Effector memory CD8-positive, alpha-beta T cell (primary cell): ENCODE measurements around the gene HSD17B1.
"Not testable (repeated sequence)": the region's sequence is repeated elsewhere in the genome, so short reads cannot be mapped to it uniquely, and the experiment has no call there.

ENCODE experiments used
- ATAC-seq: fragments of 150-1000 bp; cut with Tn5 transposase; replicated peaks from 2 replicates; pipeline ENCODE4 v1.10.0; 2021; ENCODE audit warnings: mild to moderate bottlenecking, moderate library complexity
- DNase-seq, 3 experiments: peaks; one replicate each; pipeline ENCODE4 v3.0.0; 2021
- H3K27ac Mint-ChIP-seq, 2 donors: one replicate each; pipeline ENCODE4 v1.8.0; 2022; ENCODE audit warnings: mild to moderate bottlenecking in 2 of 2, mixed read lengths in 2 of 2, moderate library complexity in 2 of 2
- H3K27me3 Mint-ChIP-seq, 2 donors: one replicate each; pipeline ENCODE4 v1.8.0; 2022; ENCODE audit warnings: mixed read lengths in 2 of 2
- H3K36me3 Mint-ChIP-seq: one replicate; pipeline ENCODE4 v1.8.0; 2022; ENCODE audit warnings: mild to moderate bottlenecking, moderate library complexity, mixed read lengths; ENCODE audit not compliant: insufficient read depth
- H3K4me1 Mint-ChIP-seq, 2 donors: one replicate each; pipeline ENCODE4 v1.8.0; 2022; ENCODE audit warnings: low read depth in 2 of 2, mixed read lengths in 2 of 2
- H3K4me3 Mint-ChIP-seq, 2 donors: one replicate each; pipeline ENCODE4 v1.8.0; 2022; ENCODE audit warnings: mild to moderate bottlenecking in 2 of 2, mixed read lengths in 2 of 2, moderate library complexity in 2 of 2
- H3K9me3 Mint-ChIP-seq, 2 donors: one replicate each; pipeline ENCODE4 v1.8.0; 2022; ENCODE audit warnings: mixed read lengths in 2 of 2
- total RNA-seq, 9 experiments: gene quantifications; one replicate each; lab custom pipeline; 2026; lab: John Stamatoyannopoulos, UW

HSD17B1 gene, protein sequence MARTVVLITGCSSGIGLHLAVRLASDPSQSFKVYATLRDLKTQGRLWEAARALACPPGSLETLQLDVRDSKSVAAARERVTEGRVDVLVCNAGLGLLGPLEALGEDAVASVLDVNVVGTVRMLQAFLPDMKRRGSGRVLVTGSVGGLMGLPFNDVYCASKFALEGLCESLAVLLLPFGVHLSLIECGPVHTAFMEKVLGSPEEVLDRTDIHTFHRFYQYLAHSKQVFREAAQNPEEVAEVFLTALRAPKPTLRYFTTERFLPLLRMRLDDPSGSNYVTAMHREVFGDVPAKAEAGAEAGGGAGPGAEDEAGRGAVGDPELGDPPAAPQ
- total RNA-seq: 0 to 0.84 (median 0.37) reads per million in 9 experiments

DNA sequence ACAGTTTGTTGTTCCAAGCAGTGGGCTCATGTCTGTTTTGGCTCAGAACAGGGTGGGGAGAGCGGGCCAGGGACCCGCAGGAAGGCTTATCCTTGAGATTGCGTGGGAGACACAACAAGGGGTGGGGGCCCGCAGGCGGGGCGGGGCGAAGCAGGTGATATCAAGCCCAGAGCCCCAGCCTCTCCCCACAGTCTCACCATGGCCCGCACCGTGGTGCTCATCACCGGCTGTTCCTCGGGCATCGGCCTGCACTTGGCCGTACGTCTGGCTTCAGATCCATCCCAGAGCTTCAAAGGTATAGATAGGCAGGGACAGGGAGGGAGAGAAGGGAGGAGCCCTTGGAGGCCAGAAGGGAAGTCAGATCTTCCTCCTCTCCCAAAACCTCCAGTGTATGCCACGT is at the start of gene HSD17B1:
Gene HSD17B1, plus strand, starts transcription at position 188 of the 400 bp plus-strand sequence. Its CDS starts 11 bp downstream, at position 199.
- H3K9me3 Mint-ChIP-seq, DNase-seq, H3K36me3 Mint-ChIP-seq, ATAC-seq, H3K27me3 Mint-ChIP-seq: not testable (repeated sequence)
- Mint-ChIP-seq H3K4me3 (peak within 1 kb of the TSS; percentile 89 to 91), H3K27ac (peak within 1 kb of the TSS; percentile 92 to 93), H3K4me1 (peaks cover 26 to 31% of the 10 kb centered on the region in 2 donors)

DNA sequence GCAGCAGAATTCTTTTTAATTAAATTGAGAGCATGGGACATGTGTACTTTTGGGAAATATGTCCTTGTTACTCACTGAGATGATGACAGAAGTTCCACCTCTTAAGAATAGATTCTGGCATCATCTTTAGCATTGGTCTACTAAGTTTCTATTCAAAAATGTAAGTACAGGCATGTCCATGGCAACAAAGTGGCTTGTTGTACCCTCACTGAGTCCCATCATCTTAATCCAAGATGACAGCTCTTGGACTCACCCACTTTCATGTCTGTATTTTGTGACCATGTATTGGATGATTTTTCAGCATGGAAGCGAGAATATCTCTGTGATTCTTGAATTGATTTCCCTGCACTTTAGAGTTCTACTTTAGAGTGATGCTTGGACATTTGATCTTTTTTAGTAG is 49.8 kb upstream of the HSD17B1 start:
- Mint-ChIP-seq H3K4me3 (no peak overlapping the region), H3K9me3 (no peaks in the 10 kb centered on the region), H3K27ac (no peak overlapping the region), H3K27me3 (peaks cover 0 to 1% of the 10 kb centered on the region in 2 donors), H3K4me1 (no peaks in the 10 kb centered on the region), H3K36me3 (peaks cover 16% of the 10 kb centered on the region)
- ATAC-seq (no peak), DNase-seq (no peak)

DNA sequence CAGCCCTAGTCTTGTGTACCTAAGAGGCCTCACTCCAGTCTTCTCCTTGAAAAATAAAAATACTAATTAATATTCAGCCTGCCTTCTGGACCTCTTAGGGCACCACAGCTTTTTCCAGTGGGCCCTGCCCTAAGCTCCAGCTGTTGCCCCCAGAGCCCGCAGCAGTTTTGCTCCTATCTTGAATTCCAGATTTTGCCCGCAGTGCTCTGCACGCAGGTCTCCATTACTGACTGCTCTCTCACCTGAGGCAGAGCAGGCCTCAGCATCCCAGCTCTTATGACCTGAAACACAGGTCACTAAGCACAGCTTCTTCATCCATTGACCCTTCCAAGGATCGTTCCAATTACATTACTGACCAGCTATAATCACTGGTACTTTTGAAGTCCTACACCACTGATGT is 45.1 kb upstream of the HSD17B1 start:
- no peak for ATAC-seq
- peaks cover under 1% of the 10 kb centered on the region for H3K36me3 Mint-ChIP-seq
- H3K27ac Mint-ChIP-seq: no peak overlapping the region
- no peaks in the 10 kb centered on the region for H3K9me3 Mint-ChIP-seq
- no peak overlapping the region for H3K4me3 Mint-ChIP-seq
- peaks cover 37 to 43% of the 10 kb centered on the region in 2 donors for H3K27me3 Mint-ChIP-seq
- DNase-seq: no peak
- H3K4me1 Mint-ChIP-seq: peaks cover 7 to 8% of the 10 kb centered on the region in 2 donors

DNA sequence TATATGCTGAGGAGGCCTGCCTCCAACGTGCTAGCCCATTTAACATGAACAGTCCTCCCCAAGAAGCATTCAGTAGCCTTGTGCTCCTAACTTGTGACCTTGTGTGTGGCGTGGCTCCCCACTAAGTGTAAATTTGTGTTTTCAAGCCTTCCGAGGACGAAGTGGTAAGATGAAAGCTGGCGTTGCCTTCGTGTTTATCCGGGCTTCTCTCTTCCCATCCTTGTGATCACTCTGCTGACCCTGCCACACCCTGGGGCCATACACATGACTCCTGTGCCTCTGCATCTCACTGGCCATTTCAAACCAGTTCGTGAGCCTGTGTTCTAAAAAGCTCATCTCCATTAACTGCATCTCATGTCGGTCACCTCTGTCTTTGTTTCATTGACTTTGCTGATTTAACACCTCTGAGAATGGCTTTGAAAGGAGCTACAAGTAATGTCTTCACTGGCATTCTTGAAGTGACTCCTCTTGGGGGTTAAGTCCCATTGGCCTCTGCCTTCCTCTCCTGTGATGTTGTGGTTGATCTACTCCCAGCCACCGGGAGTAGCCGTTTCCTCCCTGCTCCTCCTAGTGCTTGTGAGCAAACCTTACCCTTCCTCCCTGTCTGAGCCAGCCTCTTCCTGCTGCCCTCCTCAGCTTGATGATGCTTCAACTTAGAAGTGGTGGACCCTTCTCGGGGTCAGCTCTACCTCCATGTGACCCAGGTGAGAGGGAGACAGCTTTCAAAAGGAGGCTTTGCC is 44.1 kb upstream of the HSD17B1 start:
- DNase-seq (no peak), ATAC-seq (no peak)
- no peak overlapping the region for H3K4me3 Mint-ChIP-seq
- no peak overlapping the region for H3K27ac Mint-ChIP-seq
- H3K36me3 Mint-ChIP-seq: no peaks in the 10 kb centered on the region
- H3K4me1 Mint-ChIP-seq: peaks cover 7 to 8% of the 10 kb centered on the region in 2 donors
- H3K27me3 Mint-ChIP-seq: peaks cover 37 to 43% of the 10 kb centered on the region in 2 donors
- H3K9me3 Mint-ChIP-seq: no peaks in the 10 kb centered on the region

DNA sequence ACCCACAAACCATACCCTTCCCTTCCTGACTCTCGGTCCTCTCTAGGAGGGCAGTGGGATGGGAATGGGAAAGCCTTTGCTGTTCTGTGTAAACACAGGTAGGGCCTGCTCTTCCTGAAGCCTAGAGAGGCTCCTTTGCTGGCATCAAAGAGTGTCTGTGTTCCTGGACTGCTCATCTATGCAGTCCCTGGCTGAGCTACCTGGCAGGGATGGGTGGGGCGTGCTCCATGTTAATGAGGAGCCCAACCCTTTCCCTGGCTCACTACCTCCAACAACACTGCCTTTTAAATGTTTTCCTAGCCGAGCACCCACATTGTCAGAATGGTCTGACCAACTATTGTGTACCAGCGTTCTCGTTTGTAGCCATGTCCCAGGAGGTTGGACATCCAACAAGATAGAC is 43.3 kb upstream of the HSD17B1 start:
- peaks cover 7 to 8% of the 10 kb centered on the region in 2 donors for H3K4me1 Mint-ChIP-seq
- peaks cover 37 to 43% of the 10 kb centered on the region in 2 donors for H3K27me3 Mint-ChIP-seq
- H3K4me3 Mint-ChIP-seq: no peak overlapping the region
- no peak overlapping the region for H3K27ac Mint-ChIP-seq
- no peak for DNase-seq
- no peaks in the 10 kb centered on the region for H3K9me3 Mint-ChIP-seq
- ATAC-seq: no peak
- no peaks in the 10 kb centered on the region for H3K36me3 Mint-ChIP-seq

DNA sequence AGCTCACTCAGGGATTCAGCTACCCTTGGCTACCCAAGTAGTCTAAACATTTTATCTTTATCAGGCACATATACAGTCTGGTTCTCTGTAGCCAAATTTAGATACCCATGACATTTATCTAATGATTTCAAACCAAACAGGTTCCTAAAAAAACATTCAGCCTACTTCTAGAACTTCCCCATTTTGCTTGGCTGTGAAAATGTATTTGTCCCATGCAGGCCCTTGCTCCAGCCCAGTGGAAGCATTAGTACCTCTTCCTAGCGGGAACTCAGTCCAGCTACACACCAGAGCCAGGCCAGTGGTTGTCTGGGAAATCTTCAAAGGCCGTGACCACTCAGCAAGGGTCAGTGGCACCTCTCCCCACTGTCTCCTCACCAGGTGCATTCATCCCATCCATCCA is 42.9 kb upstream of the HSD17B1 start:
- no peak overlapping the region for H3K4me3 Mint-ChIP-seq
- H3K36me3 Mint-ChIP-seq: no peaks in the 10 kb centered on the region
- H3K4me1 Mint-ChIP-seq: peaks cover 7 to 8% of the 10 kb centered on the region in 2 donors
- ATAC-seq (no peak), DNase-seq (no peak)
- H3K27ac Mint-ChIP-seq: no peak overlapping the region
- H3K27me3 Mint-ChIP-seq: peaks cover 40 to 43% of the 10 kb centered on the region in 2 donors
- H3K9me3 Mint-ChIP-seq: no peaks in the 10 kb centered on the region

DNA sequence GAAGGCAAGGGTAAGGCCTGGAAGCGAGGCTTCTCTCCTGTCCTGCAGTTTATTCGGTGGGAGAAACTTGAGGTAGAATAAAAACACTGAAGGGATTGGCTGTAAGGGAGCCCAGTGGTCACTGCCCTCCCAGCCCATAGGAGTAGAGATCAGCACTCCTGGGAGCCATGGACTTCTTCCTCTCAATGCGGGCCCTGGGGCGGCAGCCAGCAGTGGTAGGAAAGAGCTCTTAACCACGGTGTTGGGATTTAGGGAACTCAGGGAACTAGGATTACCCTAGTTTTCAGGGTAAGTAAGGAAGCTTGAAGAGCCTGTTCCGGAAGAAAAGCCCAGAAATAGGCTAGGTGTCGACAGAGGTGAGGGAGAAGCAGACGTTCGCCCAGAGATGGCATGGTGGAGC is 40.5 kb upstream of the HSD17B1 start:
- Mint-ChIP-seq H3K4me1 (peaks cover 7 to 8% of the 10 kb centered on the region in 2 donors), H3K27ac (no peak overlapping the region), H3K9me3 (no peaks in the 10 kb centered on the region), H3K36me3 (no peaks in the 10 kb centered on the region), H3K27me3 (peaks cover 43% of the 10 kb centered on the region in 2 donors), H3K4me3 (no peak overlapping the region)
- no peak for ATAC-seq
- DNase-seq: no peak

DNA sequence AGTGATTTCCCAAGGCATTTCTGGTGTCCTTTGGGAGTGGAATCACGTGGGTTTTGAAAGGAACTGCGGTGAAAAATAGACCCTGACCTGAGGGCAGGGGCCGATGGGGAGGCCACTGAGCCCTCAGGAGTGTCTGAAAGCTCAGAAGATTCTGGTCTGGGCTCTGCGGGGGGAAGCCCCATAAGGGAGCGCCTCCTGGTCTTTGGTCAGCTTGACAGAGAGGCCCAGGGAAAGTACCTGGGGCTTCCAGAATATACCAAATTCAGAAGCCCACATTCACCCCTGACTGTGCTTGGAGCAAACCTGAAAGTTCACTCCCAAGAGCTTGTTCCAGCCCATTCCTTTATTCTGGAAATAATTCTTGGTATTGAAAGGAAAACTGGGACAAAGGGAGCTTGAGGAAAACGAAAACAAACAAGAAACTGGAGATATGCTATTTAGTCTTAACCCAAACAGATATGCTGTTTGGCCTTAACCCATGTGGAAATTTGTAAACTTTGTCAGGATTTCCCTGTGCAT is 39.9 kb upstream of the HSD17B1 start:
- Mint-ChIP-seq H3K4me1 (peaks cover 7 to 11% of the 10 kb centered on the region in 2 donors), H3K27me3 (peaks cover 43% of the 10 kb centered on the region in 2 donors), H3K36me3 (no peaks in the 10 kb centered on the region), H3K4me3 (no peak overlapping the region), H3K27ac (no peak overlapping the region), H3K9me3 (no peaks in the 10 kb centered on the region)
- no peak for ATAC-seq
- DNase-seq: no peak

DNA sequence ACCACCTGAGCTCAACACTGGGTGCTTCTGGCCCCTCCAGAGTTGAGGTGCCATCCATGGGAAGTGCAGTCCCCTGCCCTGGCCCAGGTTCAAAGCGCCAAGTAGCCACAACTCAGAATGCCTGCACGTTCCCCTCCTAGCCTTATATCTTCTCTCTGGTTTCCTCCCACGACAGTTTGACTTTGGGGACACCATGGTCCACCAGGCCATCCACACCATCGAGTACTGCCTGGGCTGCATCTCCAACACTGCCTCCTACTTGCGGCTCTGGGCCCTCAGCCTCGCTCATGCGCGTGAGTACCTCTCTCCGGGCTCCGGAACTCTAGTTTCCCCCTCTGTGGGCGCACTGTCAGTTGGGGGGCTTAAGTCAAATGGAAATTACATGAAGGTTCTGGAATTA is 39.0 kb upstream of the HSD17B1 start:
- Mint-ChIP-seq H3K4me3 (no peak overlapping the region), H3K9me3 (no peaks in the 10 kb centered on the region)

DNA sequence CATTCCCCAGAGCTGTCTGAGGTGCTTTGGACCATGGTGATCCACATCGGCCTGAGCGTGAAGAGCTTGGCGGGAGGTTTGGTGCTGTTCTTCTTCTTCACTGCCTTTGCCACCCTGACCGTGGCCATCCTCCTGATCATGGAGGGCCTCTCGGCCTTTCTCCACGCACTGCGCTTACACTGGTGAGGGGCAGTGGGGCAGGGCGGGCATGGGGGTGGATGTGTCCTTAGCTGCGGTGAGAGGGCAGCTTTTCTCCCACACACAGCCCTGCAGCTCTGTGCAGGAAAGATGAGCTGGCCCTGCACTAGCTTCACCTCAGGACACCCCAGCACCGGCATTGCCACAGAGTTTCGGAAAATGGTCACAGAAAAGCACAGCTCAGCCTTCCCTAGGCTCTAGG is 38.4 kb upstream of the HSD17B1 start:
- ATAC-seq: no peak
- no peak for DNase-seq
- Mint-ChIP-seq H3K27me3 (peaks cover 28 to 33% of the 10 kb centered on the region in 2 donors), H3K9me3 (no peaks in the 10 kb centered on the region), H3K4me3 (no peak overlapping the region), H3K4me1 (peaks cover 2 to 3% of the 10 kb centered on the region in 2 donors), H3K36me3 (no peaks in the 10 kb centered on the region), H3K27ac (no peak overlapping the region)

More for the DNA sequence above, 39.0 kb upstream of the HSD17B1 start:
- no peak overlapping the region for H3K27ac Mint-ChIP-seq
- no peak for DNase-seq
- peaks cover 34 to 39% of the 10 kb centered on the region in 2 donors for H3K27me3 Mint-ChIP-seq
- no peaks in the 10 kb centered on the region for H3K36me3 Mint-ChIP-seq
- ATAC-seq: no peak
- peaks cover 7 to 9% of the 10 kb centered on the region in 2 donors for H3K4me1 Mint-ChIP-seq

DNA sequence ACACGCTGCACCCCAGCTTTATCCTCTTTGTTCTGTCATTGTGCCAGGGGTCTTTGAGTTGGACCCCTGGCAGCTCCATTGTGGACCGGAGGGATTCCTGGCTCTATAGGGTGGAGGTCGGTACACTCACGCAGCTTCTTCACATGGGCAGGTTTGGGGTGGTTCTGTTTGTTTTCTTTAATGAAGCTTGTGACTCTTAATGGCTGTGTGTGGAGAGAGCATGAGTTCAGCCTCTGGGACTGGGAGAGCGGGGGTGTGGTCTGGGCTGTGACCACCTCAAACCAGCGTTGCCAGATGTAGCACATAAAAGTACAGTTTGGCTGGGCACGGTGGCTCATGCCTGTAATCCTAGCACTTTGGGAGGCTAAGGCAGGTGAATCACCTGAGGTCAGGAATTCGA is 37.9 kb upstream of the HSD17B1 start:
- H3K9me3 Mint-ChIP-seq: no peaks in the 10 kb centered on the region
- DNase-seq: no peak
- peaks cover 0 to 3% of the 10 kb centered on the region in 2 donors for H3K4me1 Mint-ChIP-seq
- ATAC-seq: no peak
- no peaks in the 10 kb centered on the region for H3K36me3 Mint-ChIP-seq
- H3K4me3 Mint-ChIP-seq: no peak overlapping the region
- peaks cover 27 to 32% of the 10 kb centered on the region in 2 donors for H3K27me3 Mint-ChIP-seq
- no peak overlapping the region for H3K27ac Mint-ChIP-seq

DNA sequence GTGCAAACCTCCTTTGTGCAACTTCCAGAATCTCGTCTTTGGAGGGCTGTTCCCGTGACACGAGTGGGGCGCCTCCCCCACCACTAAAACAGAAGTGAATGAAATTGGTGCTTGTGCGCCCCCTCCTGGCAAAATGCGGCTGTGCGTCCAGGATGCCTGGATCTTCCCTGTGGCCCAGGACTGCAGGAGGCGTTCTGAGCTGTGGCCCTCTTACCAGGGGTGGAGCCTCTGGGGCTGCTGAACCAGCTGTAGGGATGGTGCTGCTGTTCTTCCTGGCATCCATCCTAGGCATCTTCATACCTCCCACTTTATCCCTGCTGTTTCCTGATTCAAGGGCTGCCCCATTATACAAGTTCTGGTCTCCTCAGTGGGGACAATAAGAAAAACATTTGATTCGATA is 35.2 kb upstream of the HSD17B1 start:
- Mint-ChIP-seq H3K9me3 (no peaks in the 10 kb centered on the region), H3K4me1 (peaks cover 0 to 5% of the 10 kb centered on the region in 2 donors), H3K27ac (no peak overlapping the region), H3K27me3 (peaks cover 1 to 19% of the 10 kb centered on the region in 2 donors), H3K4me3 (no peak overlapping the region), H3K36me3 (no peaks in the 10 kb centered on the region)
- peak; percentile 93 for ATAC-seq
- peak; percentile 81 to 88 (median 83) for DNase-seq

DNA sequence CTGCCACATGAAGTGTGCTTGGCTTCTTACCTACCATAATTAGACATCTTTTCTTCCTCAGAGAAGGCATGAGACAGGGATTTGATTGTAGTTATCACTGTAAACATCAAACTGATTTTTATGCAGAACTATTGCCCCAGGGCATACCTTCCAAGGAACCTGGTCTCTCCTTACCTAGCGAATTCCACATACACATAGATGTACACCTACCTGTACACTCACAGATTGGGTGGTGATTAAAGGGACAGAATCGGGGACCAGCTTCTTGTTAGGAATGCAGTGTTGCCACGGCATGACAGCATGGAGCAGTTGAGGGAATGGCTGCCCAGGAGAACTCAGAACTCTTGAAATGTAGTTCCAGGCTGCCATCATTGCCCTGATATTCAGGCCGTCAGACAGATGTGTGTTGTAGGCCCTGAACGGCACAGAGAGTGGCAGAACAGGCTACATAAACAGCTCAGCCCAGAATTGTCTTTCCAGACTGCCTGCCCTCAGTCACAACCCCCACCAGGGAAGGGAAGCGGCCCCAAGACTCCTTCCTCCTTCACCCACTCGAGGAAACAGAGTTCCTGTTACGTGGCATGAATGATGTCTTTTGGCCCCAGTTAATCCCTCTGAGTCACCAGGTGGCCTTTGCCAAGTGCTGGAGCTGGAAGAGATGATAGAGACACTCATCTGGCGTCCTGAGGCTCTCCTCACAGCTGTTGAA is 34.5 kb upstream of the HSD17B1 start:
- Mint-ChIP-seq H3K9me3 (no peaks in the 10 kb centered on the region), H3K4me3 (no peak overlapping the region), H3K36me3 (no peaks in the 10 kb centered on the region), H3K27ac (no peak overlapping the region), H3K27me3 (peaks cover 0 to 19% of the 10 kb centered on the region in 2 donors), H3K4me1 (peaks cover 0 to 5% of the 10 kb centered on the region in 2 donors)
- ATAC-seq: no peak
- DNase-seq: no peak
